ENCODE data around the gene COL26A1.

The COL26A1 gene

GRCh38 chr7:101442426-101443070 is 79.9 kb downstream of the COL26A1 start:
- TF ChIP-seq CTCF (IDR thresholded peaks at IDR 0.05): no peak

- no peak for TF ChIP-seq CTCF (IDR thresholded peaks at IDR 0.05)
Measured at GRCh38 chr7:101450064-101450463, 87.4 kb downstream of the COL26A1 start.

- TF ChIP-seq CTCF (IDR thresholded peaks at IDR 0.05): no peak
Measured at GRCh38 chr7:101453617-101454016, 90.9 kb downstream of the COL26A1 start.

DNA sequence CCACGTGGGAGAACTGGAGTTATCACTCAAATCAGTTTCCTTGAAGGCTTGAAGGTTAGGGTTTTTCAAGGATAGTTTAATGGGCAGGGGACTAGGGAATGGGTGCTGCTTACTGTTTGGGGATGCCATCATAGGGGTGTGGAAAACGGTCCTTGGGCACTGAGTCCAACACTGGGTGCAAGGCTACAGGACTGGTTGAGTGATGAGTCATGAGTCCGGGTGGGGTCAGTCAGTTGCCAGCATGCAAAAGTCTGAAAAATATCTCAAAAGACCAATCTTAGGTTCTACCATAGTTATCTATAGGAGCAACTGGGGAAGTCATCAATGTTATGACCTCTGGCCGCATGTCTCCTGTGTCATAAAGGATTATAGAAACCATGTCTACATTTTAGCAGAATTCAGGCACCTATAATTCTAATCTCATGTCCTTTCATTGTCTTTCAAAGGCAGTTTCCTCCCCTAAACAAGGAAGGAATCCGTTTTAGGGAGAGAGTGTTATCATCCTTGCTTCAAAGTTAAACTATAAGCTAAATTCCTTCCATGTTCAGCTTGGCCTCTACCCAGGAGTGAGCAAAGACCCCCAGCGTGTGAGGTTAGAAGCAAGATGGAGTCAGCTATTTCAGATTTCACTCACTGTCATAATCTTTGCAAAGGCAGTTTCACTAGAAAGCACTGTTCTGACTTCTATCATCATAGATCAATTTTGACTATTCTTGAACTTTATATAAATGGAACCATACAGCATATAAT is 94.5 kb downstream of the COL26A1 start:
- TF ChIP-seq CTCF (IDR thresholded peaks at IDR 0.05): no peak

DNA sequence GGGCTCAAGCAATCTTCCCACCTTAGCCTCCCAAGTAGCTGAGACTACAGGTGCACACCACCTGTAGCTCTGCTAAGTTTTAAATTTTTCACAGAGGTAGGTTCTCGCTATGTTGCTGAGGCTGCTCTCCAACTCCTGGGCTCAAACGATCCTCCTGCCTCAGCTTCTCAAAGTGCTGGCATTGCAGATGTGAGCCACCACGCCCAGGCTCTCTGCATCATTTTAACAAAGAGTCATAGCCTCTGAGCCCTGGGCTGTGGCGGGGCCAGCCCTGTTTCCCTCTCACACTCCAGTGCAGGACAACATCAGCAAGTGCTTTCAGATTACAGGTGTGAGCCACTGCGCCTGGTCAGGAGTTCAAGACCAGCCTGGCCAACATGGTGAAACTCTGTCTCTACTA is 102.5 kb downstream of the COL26A1 start:
- no peak for TF ChIP-seq CTCF (IDR thresholded peaks at IDR 0.05)

- no peak for TF ChIP-seq CTCF (IDR thresholded peaks at IDR 0.05)
Measured at GRCh38 chr7:101465576-101466196, 103.0 kb downstream of the COL26A1 start.

DNA sequence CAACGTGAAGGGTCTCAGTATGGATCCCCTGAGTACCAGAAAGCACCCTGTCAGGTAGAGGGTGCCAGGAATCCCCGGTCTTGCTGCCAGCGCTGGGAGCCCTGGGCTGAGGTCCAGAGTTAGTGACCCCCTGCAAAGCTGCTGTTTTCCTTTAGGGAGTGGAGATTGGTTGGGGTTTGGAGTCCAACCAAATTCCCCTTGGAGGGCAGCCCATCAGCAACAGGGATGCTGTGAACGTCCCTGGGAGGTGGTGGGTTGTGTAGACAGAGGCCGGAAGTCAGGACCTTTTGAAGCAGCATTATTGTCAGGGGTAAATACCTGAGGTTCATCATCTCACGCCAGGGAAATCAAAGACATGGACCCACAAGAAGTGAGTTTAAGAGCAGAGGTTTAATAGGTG is 104.2 kb downstream of the COL26A1 start:
- no peak for TF ChIP-seq CTCF (IDR thresholded peaks at IDR 0.05)

All from LNCAP (cell line).